Mesodermal cell (in vitro differentiated cells): ENCODE measurements around the gene MSMP.

Source experiments
- H3K27ac ChIP-seq: 2 replicates; pipeline ENCODE4 v1.7.0; 2013; ENCODE audit warnings: mild to moderate bottlenecking, low read depth, low read length, moderate library complexity; ENCODE audit not compliant: severe bottlenecking
- H3K36me3 ChIP-seq: 2 replicates; pipeline ENCODE4 v1.7.1; 2013; ENCODE audit warnings: mild to moderate bottlenecking, low read length, moderate library complexity; ENCODE audit not compliant: control insufficient read depth, insufficient read depth
- H3K4me1 ChIP-seq: one replicate; pipeline ENCODE4 v1.7.1; 2013; ENCODE audit warnings: mild to moderate bottlenecking, low read length; ENCODE audit not compliant: insufficient read depth, control insufficient read depth, poor library complexity, severe bottlenecking
- H3K4me3 ChIP-seq: 2 replicates; pipeline ENCODE4 v1.7.0; 2013; ENCODE audit warnings: low read length, control low read depth, mild to moderate bottlenecking; ENCODE audit not compliant: insufficient read depth, poor library complexity, severe bottlenecking; ENCODE audit errors: extremely low read depth
- H3K9me3 ChIP-seq: 2 replicates; pipeline ENCODE4 v1.7.1; 2013; ENCODE audit warnings: mild to moderate bottlenecking, low read length, moderate library complexity; ENCODE audit not compliant: control insufficient read depth
- WGBS, 2 experiments: methylation state at CpG; one replicate each; pipeline ENCODE4 v1.1.5; 2013; ENCODE audit warnings: missing lambda C conversion rate in 2 of 2; ENCODE audit not compliant: insufficient coverage in 2 of 2; 5-methylcytosine and 5-hydroxymethylcytosine counted together

Gene MSMP

GRCh38 chr9:35771534-35771933 is 17.5 kb upstream of the MSMP start:
- Histone ChIP-seq H3K4me3 (no peak overlapping the region), H3K36me3 (no peaks in the 10 kb centered on the region)
- no CpG with 5 or more reads among the region's 1 CpG for WGBS, 2 experiments

GRCh38 chr9:35771075-35771433 is 17.0 kb upstream of the MSMP start:
- no peak overlapping the region for H3K27ac ChIP-seq
- H3K36me3 ChIP-seq: no peaks in the 10 kb centered on the region
- whole genome bisulfite sequencing, 2 experiments: 75% methylated on average over 1 of the region's 4 CpGs; no CpG with 5 or more reads in 1 of the 2 experiments
- H3K9me3 ChIP-seq: no peaks in the 10 kb centered on the region
- H3K4me3 ChIP-seq: no peak overlapping the region
- no peaks in the 10 kb centered on the region for H3K4me1 ChIP-seq

More at GRCh38 chr9:35771534-35771933, 17.5 kb upstream of the MSMP start:
- Histone ChIP-seq H3K4me1 (no peaks in the 10 kb centered on the region), H3K9me3 (no peaks in the 10 kb centered on the region), H3K27ac (no peak overlapping the region)

DNA sequence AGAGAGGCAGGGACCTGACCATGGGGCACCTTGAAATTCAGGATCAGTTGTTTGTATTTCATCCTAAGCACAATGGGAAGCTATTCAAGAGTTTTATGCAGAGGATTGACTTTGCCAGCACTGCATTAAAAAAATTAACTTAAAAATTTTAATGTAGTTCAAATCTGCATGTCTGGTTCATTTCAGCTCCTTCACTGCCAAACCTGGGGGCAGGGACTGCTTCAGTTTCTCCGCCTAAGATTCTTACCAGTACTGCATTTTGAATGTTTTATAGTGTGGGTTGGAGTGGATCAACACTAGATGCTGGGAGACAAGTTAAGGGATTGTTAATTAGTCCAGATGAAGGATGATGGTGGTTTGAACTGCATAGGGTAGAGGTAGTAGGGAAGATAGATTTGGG is 15.7 kb upstream of the MSMP start:
- 89 to 100% methylated on average over 1 of the region's 1 CpG for WGBS, 2 experiments
- Histone ChIP-seq H3K4me1 (no peaks in the 10 kb centered on the region), H3K9me3 (no peaks in the 10 kb centered on the region), H3K36me3 (no peaks in the 10 kb centered on the region), H3K27ac (no peak overlapping the region), H3K4me3 (no peak overlapping the region)

DNA sequence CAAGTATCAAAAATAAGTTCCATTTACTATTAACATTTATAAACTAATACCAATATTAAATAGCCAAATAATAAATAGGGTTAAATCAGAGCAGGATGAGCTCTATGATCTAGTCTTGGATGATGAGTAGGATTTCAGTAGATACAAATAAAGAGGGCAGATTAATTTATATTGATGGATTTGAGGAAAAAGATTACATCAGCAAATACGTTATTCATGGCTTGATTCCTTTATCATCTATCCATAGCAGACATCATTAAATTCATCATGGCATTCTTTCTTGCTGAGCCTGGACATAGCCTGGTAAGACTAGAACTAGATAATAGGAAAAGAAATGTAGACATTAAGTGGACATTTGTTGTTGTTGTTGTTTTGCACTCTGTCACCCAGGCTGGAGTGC is 13.4 kb upstream of the MSMP start:
- WGBS, 2 experiments: no CpG with 5 or more reads among the region's 1 CpG
- Histone ChIP-seq H3K9me3 (no peaks in the 10 kb centered on the region), H3K4me3 (no peak overlapping the region), H3K4me1 (no peaks in the 10 kb centered on the region), H3K27ac (no peak overlapping the region), H3K36me3 (no peaks in the 10 kb centered on the region)

GRCh38 chr9:35766997-35767396 is 12.9 kb upstream of the MSMP start:
- H3K27ac ChIP-seq: no peak overlapping the region
- no peaks in the 10 kb centered on the region for H3K9me3 ChIP-seq
- 100% methylated on average over 1 of the region's 2 CpGs for WGBS, 2 experiments
- H3K4me1 ChIP-seq: no peaks in the 10 kb centered on the region
- no peak overlapping the region for H3K4me3 ChIP-seq
- no peaks in the 10 kb centered on the region for H3K36me3 ChIP-seq

- Histone ChIP-seq H3K27ac (no peak overlapping the region), H3K36me3 (no peaks in the 10 kb centered on the region), H3K4me1 (no peaks in the 10 kb centered on the region), H3K9me3 (no peaks in the 10 kb centered on the region), H3K4me3 (no peak overlapping the region)
- 100% methylated on average over 1 of the region's 1 CpG for WGBS, 2 experiments
Observed at GRCh38 chr9:35763803-35764202, 9.7 kb upstream of the MSMP start.

DNA sequence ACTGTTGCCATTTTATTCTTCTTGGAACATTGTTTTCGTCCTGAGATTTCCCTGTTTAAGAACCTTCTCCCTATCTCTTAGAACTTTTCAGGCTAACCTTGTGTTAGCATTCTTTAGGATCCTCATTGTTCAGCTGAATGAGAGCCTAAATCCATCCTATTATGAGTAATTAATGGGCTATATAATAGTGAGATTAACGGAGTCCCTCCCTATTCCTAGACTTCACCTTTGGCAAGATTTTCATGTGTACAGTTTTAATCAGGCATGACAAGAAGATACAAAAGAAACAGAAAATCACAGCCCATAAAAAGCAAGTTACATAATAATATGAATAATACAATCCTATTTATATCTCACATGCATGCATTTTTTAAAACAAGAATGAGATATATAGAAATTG is 9.1 kb upstream of the MSMP start:
- H3K4me1 ChIP-seq: peaks cover 1% of the 10 kb centered on the region
- no peak overlapping the region for H3K4me3 ChIP-seq
- no CpG with 5 or more reads among the region's 2 CpGs for WGBS, 2 experiments
- no peaks in the 10 kb centered on the region for H3K9me3 ChIP-seq
- H3K36me3 ChIP-seq: no peaks in the 10 kb centered on the region
- H3K27ac ChIP-seq: no peak overlapping the region

GRCh38 chr9:35760651-35761050 is 6.6 kb upstream of the MSMP start:
- Histone ChIP-seq H3K4me1 (peaks cover 11% of the 10 kb centered on the region), H3K4me3 (no peak overlapping the region), H3K36me3 (no peaks in the 10 kb centered on the region), H3K9me3 (no peaks in the 10 kb centered on the region), H3K27ac (peak overlapping the region; percentile 36)
- 94 to 100% methylated on average over 1 to 2 of the region's 2 CpGs for WGBS, 2 experiments

GRCh38 chr9:35759795-35760194 is 5.7 kb upstream of the MSMP start:
- WGBS, 2 experiments: 86 to 96% methylated on average over 4 of the region's 4 CpGs
- H3K4me3 ChIP-seq: no peak overlapping the region
- peaks cover 11% of the 10 kb centered on the region for H3K4me1 ChIP-seq
- no peak overlapping the region for H3K27ac ChIP-seq
- no peaks in the 10 kb centered on the region for H3K9me3 ChIP-seq
- peaks cover 2% of the 10 kb centered on the region for H3K36me3 ChIP-seq

DNA sequence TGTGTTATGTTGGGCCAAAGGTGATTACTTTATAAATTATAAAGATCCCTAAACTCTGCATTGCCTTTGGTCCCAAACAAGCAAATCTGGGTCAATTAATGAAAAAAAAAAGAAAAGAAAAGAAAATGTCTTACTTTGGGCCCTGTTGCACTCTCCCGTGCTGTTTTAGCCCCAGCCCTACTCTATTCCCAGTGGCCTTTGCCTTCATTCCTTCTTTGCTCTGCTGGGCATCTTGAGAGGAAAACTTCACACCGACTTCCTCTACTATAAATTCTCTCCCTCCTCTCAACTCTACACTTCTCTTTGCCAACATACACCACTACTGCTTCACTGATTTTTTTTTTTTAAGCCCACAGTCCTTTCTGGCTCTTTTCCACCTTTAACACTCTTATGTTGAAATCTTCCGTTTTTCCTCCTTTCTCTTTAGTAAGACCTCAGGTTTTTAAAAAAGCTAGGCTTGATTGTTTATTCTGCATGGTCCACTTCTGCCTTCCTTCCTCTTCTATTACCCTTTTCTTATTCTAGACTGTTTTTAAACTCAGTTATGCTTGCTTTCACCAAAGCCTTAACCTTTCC is 4.5 kb upstream of the MSMP start:
- H3K27ac ChIP-seq: no peak overlapping the region

DNA sequence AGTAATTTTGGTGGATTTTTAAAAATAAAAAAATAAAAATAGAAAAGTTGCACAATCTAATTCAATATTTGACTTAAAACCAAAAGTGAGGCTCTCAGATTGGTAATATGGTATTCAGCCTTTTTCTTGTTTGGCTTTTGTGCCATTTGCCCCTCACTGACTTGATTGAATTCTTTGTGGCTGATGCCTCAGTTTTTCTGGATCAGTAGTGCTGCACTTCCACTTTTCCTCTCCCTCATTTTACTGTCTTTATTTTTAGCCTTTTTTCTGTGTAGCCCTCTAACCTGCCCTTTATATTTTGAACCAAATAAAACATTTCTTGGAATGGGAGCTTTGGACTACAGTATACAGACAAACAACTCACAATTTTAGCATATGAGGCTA is 3.8 kb upstream of the MSMP start:
- Histone ChIP-seq H3K4me3 (peak overlapping the region; percentile 50), H3K4me1 (peaks cover 17% of the 10 kb centered on the region), H3K9me3 (no peaks in the 10 kb centered on the region), H3K27ac (no peak overlapping the region), H3K36me3 (peaks cover 22% of the 10 kb centered on the region)

More for the DNA sequence above, 4.5 kb upstream of the MSMP start:
- Histone ChIP-seq H3K36me3 (peaks cover 15% of the 10 kb centered on the region), H3K4me1 (peaks cover 17% of the 10 kb centered on the region), H3K9me3 (no peaks in the 10 kb centered on the region), H3K4me3 (no peak overlapping the region)
- 83 to 89% methylated on average over 2 to 3 of the region's 3 CpGs for WGBS, 2 experiments
